GM19193 (cell line): ENCODE results near the gene CEBPG.

Experiments
- POLR2A ChIP-seq: IDR thresholded peaks from 4 replicates; pipeline ENCODE4 v1.6.1; 2011; ENCODE audit not compliant: insufficient read depth, insufficient read length; ENCODE audit errors: extremely low read depth

The CEBPG gene

DNA sequence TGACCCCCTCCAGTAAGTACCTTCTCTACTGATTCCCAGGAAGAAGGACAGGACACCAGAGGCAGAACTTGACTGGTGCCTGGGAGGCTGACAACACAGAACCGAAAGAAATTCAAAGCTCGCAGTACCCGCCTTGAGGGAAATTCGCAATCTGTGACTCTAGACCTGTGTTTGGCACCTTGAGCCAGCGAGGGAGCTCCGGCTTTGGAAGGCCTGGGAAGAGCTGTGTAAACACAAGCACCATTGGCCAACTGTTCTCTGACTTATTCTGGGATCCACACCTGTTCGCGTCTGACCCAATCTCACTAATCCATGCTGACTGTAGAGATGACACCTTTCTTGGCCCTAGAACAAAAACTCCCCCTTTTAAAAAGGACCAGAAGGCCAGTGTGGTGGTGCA, 50.7 kb downstream of the CEBPG start:
- TF ChIP-seq POLR2A: no peak

DNA sequence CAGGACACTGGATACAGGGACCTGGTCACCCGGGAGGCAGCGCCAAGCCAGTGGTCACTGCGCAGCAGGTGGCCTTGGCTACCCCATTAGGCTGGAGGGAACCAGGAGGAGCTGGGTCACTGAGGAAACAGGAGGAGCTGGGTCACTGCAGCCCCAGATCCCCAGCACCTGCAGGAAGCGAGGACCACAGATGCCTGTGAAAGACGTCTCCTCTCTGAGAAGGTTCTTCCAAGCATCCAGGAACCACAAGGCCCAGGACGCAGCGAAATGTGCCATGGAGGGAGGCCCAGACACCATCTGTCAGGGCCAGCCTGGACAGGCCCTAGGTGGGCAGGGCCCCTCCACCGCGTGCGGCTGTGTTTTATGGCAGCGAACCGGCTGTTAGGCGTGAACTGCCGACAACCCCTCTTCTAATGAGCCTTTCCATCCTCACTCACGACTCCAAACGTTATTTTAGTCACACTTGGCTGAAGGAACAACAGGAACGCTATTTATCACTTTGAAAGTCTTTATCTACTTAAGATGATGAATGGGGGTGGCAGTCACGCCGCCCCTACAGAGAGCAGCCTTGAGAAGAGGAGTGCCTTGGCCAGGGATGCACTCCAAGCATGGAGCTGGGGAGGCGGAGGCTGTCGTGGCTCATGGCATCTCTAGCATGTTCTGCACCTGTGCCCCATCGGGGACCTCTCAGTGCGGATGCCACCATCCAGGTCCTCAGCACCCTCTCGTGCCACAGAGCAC, 53.3 kb downstream of the CEBPG start:
- no peak for TF ChIP-seq POLR2A

DNA sequence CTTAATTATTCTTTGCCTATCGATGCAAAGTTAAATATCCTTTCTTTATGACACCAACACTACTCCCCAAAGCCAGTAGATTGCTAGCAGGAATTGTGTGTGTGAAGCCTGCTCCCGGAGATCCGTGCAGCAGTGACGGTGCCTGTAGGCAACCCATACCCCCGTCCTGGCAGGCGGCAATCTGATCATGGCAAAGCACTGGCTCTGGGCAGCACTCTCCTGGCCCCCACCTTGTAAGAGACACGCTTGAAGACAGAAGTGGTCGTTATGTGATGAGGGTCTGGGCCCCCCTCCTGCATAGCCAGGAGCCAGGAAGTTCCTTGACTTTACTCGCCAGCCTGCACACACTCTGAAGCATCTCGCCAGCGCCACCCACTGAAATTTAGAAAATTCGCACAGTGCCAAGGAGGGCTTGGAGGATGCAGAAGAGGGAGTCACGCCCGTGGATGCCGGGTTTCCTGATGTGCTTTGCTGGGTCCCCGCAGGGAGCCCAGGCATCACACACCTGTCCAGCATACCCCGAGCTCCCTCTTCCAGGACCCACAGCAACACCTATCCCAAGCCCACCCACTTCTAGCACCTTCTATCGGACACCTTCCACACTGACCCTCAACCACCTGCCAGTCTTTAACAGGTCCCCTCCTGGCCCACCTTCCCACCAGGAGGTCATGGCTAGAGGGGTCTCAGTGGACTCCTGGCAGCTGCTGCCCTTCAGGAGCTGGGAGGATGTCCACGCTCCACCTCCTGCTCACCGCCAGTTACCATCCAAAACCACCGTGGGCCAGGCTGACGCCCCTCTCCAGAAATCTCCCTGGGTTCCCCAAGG, 54.5 kb downstream of the CEBPG start:
- TF ChIP-seq POLR2A: no peak

DNA sequence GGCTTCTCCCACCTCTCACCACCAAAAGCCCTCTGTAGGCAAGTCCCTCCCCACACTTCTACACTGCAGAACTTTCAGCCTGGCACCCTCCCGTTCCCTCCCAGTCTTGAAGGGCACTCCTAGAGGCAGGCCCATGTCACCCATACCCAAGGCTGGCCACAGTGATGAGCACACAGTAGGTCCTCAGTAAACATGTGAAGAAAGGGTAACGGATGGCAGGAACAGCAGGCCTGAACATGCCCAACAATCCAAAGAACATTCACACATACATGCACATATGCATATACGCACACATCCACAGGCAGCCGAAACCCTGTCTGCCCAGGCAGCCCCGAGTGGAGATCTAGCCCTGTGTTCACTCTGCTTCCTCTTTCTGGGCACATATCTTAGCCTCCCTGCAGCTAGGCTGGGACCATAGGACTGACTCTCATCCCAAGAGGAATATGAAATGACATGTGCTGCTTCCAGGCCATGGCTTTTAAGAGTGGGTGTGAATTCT, 55.2 kb downstream of the CEBPG start:
- TF ChIP-seq POLR2A: no peak

DNA sequence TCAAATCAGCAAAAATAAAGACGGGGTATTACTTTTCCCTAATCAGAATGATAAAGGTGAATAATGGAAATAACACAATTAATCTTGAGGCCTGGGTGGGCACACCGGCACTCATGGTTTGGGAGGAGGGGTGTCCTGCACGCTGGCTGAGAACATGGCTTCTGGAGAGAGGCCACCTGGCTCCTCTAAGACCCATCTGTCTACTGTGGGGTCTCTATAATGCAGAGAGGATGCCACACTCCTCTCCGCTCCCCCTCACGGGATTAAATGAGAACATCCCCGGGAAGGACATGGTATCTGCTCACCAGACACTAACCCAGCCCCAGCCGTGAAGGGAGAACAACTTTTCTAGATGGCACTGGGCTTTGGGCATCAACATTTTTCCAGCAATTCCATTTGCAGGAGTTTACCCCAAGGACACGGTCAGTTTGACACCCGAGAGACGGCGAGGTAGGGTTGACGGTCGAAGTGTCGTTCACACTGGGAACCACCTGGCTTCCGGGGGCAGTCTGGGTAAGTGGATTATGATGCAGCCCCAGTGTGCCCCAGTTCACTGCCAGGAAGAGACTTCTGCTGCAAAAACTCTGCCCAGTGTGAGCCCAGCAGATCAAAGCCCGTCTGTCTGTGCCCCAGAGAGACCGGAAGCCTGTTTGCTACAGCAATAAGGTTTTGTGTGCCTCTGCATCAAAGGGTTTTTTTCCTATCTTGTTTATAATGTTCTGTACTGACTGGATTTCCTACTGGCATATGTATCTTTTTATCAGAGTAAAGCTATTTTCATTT, 56.6 kb downstream of the CEBPG start:
- no peak for TF ChIP-seq POLR2A

DNA sequence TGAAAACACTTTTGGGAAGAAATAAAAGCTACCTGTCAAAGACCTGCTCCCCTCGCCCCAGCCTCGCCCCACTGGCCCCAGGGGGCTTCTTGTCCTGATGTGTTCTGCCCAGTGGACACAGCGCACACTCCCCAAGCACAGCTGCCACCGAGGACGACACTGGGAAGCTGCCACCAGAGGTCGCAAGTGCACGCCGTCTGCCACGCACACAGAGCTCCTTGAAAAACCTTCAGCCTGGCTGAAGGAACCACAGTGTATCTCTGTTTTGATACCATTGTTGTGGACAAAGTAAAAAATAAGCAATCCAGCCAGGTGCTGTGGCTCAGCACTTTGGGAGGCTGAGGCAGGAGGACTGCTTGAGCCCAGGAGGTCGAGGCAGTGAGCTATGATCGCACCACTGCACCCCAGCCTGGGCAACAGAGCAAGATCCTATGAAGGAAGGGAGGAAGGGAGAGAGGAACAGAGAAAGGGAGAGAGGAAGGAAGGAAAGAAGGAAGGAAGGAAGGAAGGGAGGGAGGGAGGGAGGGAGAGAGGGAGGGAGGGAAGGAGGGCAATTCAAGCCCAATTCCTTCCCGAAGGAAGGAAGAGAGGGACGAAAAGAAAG, 57.3 kb downstream of the CEBPG start:
- TF ChIP-seq POLR2A: no peak

DNA sequence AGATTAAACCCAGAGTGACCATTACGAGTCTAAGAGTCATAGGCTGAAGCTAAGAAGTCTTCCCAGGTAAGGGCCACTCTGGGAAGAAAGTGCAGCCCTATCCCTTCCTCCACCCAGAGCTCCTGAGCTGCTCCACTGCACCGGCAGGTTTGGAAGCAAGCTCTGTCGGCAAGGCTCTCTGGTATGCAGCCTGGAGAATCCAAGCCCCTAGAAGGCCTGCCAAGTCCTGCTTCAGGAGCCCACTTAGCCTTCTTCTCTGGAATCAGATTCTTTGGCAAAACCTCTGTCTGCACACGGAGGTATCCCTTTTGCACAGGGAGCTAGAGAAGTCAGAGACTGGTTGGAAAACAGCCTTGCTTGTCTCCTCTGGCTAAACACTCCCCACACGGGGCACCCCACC, 58.5 kb downstream of the CEBPG start:
- no peak for TF ChIP-seq POLR2A
